A673 (cell line): ENCODE results near the gene DUOX1. TPM values are rescaled to one million over a fixed set of nuclear protein-coding genes. Genes with fewer than 3 reads are reported as not detected.
"Not testable (repeated sequence)": the region's sequence is repeated elsewhere in the genome, so short reads cannot be mapped to it uniquely, and the experiment has no call there.

Source experiments
- BruUV-seq: library from RNA; stranded (reverse); fragments of 400-500 nt; replicated peaks from 2 replicates; lab custom pipeline; 2021; lab: Mats Ljungman, UMichigan
- CTCF ChIA-PET: fragments of 300-600 bp; sonication (Branson Sonifier 250); formaldehyde crosslinking; loops from one replicate; lab custom pipeline; 2022; ENCODE audit warnings: antibody characterized with exemption; lab: Charles Lee
- POLR2A ChIA-PET: fragments of 300-600 bp; sonication (Branson Sonifier 250); formaldehyde crosslinking; loops from one replicate; lab custom pipeline; 2022; ENCODE audit warnings: antibody characterized with exemption; ENCODE audit not compliant: low non-redundant PET; lab: Charles Lee
- DNase-seq: peaks from one replicate; pipeline ENCODE4 v3.0.0-alpha.2; 2015; ENCODE audit warnings: low spot score
- H3K27ac ChIP-seq: fragments of 200-600 bp; sonication (generic); 2 replicates; pipeline ENCODE4 v1.5.1; 2016; ENCODE audit warnings: mixed run types, low read depth, mild to moderate bottlenecking, mixed read lengths, antibody characterized with exemption, low read length; ENCODE audit not compliant: poor library complexity, severe bottlenecking
- H3K27me3 ChIP-seq: fragments of 200-600 bp; sonication (generic); replicated peaks from 2 replicates; pipeline ENCODE4 v1.6.1; 2017; ENCODE audit warnings: mixed run types, low read depth, mild to moderate bottlenecking, mixed read lengths, antibody characterized with exemption, low read length; ENCODE audit not compliant: insufficient read depth, poor library complexity
- H3K36me3 ChIP-seq: fragments of 200-600 bp; sonication (generic); 2 replicates; pipeline ENCODE4 v1.6.1; 2016; ENCODE audit warnings: mixed run types, mild to moderate bottlenecking, mixed read lengths, antibody characterized with exemption, low read length; ENCODE audit not compliant: insufficient read depth, poor library complexity, severe bottlenecking
- H3K4me1 ChIP-seq: fragments of 200-600 bp; sonication (generic); 2 replicates; pipeline ENCODE4 v1.6.1; 2017; ENCODE audit warnings: mixed run types, mild to moderate bottlenecking, mixed read lengths, antibody characterized with exemption, low read length; ENCODE audit not compliant: insufficient read depth, poor library complexity, severe bottlenecking
- H3K4me3 ChIP-seq: fragments of 200-600 bp; sonication (generic); 2 replicates; pipeline ENCODE4 v1.5.1; 2016; ENCODE audit warnings: low read depth, mixed run types, mild to moderate bottlenecking, mixed read lengths, low read length; ENCODE audit not compliant: poor library complexity, severe bottlenecking
- H3K9me3 ChIP-seq: fragments of 200-600 bp; sonication (generic); 2 replicates; pipeline ENCODE4 v1.6.1; 2016; ENCODE audit warnings: mixed run types, low read depth, mild to moderate bottlenecking, mixed read lengths, antibody characterized with exemption, low read length; ENCODE audit not compliant: poor library complexity, severe bottlenecking
- EZH2 ChIP-seq: fragments of 200-600 bp; sonication (generic); IDR thresholded peaks from 2 replicates; pipeline ENCODE4 v1.6.1; 2017; ENCODE audit warnings: borderline replicate concordance, low read depth, mild to moderate bottlenecking, mixed read lengths, antibody characterized with exemption, low read length; ENCODE audit not compliant: poor library complexity, severe bottlenecking
- intact Hi-C: fragments of 100-400 bp; cut with micrococcal nuclease; formaldehyde crosslinking; loops from one replicate; pipeline ENCODE4 v1.10.0; 2022; ENCODE audit not compliant: unreplicated experiment
- total RNA-seq: library from RNA; stranded (reverse); gene quantifications from 2 replicates; pipeline ENCODE4 v1.2.3, GENCODE V29; 2021
- TF ChIP-seq, protein P1 (sequence below): fragments of 300-800, 200-600 bp; sonication (generic); conservative IDR thresholded peaks from 2 replicates; pipeline ENCODE4 v1.5.1; 2017; ENCODE audit warnings: low read depth, mild to moderate bottlenecking, antibody characterized with exemption, low read length, moderate library complexity, mixed read lengths

Gene DUOX1
- total RNA-seq, 1 experiment from 2014 or later, result 1.7 TPM

DNA sequence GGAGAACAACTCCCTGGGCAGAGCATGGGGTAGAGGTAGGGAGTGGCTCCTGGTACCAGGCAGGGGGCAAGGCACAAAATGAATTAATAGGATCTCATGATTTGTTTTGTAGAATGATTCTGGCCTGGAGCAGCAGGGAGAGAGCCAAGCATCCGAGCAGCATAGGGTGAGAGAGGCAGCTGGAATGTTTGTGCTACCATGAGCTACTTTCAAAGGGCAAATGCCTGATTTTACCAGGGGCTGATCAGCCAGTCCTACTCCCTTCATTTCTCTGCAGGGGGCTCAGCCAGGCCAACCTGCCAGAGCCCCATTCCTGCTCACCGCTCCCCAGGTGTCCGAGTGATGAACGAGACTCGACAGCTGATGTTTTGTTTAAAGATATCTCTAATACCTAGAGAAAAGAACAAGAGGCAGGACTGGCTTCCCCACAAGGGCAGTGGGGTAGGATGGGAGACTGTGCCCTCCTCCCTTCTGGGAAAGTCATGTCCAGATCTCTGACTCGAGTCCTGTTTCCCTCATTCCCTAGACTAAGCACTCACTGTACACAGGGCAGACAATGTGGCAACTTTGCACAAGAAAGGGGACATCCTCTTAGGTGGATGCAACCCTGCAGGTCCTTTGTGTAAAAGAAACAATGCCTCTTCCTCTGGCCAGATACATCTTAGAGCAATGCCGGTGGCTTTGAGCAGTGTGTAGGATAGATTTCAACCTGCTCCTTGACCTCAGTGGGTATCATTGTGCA lies 28.7 kb upstream of the DUOX1 start:
- ChIA-PET CTCF (no interaction called here), POLR2A (no interaction called here)
- Histone ChIP-seq H3K36me3 (no peaks in the 10 kb centered on the region), H3K27ac (no peak overlapping the region), H3K4me3 (no peak overlapping the region), H3K27me3 (no peaks in the 10 kb centered on the region), H3K4me1 (no peaks in the 10 kb centered on the region), H3K9me3 (no peaks in the 10 kb centered on the region)
- no TSS peak for BruUV-seq
- DNase-seq, result no peak
- TF ChIP-seq EZH2, result no peak
- TF ChIP-seq, protein P1, sequence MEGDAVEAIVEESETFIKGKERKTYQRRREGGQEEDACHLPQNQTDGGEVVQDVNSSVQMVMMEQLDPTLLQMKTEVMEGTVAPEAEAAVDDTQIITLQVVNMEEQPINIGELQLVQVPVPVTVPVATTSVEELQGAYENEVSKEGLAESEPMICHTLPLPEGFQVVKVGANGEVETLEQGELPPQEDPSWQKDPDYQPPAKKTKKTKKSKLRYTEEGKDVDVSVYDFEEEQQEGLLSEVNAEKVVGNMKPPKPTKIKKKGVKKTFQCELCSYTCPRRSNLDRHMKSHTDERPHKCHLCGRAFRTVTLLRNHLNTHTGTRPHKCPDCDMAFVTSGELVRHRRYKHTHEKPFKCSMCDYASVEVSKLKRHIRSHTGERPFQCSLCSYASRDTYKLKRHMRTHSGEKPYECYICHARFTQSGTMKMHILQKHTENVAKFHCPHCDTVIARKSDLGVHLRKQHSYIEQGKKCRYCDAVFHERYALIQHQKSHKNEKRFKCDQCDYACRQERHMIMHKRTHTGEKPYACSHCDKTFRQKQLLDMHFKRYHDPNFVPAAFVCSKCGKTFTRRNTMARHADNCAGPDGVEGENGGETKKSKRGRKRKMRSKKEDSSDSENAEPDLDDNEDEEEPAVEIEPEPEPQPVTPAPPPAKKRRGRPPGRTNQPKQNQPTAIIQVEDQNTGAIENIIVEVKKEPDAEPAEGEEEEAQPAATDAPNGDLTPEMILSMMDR, result no peak
- intact Hi-C loops, result no loop called here

DNA sequence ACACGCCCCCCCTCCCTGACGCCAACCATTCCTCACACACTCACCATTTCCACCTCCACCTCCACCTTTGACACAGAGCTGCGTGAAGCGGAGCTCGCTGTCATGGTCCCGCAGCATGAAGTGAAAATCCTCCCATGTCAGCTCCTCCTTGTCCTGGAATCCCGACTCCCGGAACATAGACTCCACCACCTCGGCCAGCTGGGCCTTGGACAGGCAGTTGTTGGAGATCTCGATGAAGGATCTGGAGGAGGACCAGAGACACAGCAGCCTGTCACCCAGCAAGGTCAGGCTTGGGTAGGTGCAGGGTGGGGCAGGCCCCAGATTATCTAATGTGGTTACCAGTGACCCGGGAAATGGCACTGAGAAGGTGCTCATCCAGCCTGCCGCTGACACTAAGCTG lies 28.0 kb upstream of the DUOX1 start:
- TF ChIP-seq, protein P1, result no peak
- TF ChIP-seq EZH2, result no peak
- ChIA-PET CTCF (no interaction called here), POLR2A (no interaction called here)
- Histone ChIP-seq H3K27ac (no peak overlapping the region), H3K4me1 (no peaks in the 10 kb centered on the region), H3K27me3 (no peaks in the 10 kb centered on the region), H3K4me3 (no peak overlapping the region), H3K9me3 (no peaks in the 10 kb centered on the region), H3K36me3 (no peaks in the 10 kb centered on the region)
- no peak for DNase-seq
- intact Hi-C loops, result no loop called here
- no TSS peak for BruUV-seq

DNA sequence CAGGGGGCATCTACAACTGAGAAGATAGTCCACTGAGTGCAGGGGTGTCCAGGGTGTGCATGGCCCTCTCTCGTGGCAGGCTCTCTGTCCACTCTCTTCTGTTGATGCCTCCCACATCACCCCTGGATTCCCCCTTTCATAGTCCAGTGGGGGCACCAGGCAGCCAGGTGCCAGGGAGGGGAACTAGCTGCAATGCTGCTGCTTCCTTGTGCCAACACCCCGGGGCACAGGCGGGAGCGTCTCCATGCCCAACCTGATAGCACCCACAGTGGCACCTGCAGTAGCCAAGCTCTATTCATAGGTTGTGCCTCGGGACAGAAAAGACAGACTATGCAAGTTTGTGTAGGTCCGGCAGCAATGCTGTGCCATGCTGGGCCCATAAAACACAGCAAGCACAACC lies 27.6 kb upstream of the DUOX1 start:
- no peaks in the 10 kb centered on the region for H3K9me3 ChIP-seq
- CTCF ChIA-PET, result no interaction called here
- no peak for DNase-seq
- no peaks in the 10 kb centered on the region for H3K27me3 ChIP-seq
- TF ChIP-seq EZH2, result no peak
- TF ChIP-seq, protein P1, result no peak
- POLR2A ChIA-PET, result no interaction called here
- BruUV-seq, result no TSS peak
- no peak overlapping the region for H3K4me3 ChIP-seq
- H3K36me3 ChIP-seq, result no peaks in the 10 kb centered on the region
- H3K4me1 ChIP-seq, result no peaks in the 10 kb centered on the region
- no peak overlapping the region for H3K27ac ChIP-seq
- intact Hi-C loops, result no loop called here

DNA sequence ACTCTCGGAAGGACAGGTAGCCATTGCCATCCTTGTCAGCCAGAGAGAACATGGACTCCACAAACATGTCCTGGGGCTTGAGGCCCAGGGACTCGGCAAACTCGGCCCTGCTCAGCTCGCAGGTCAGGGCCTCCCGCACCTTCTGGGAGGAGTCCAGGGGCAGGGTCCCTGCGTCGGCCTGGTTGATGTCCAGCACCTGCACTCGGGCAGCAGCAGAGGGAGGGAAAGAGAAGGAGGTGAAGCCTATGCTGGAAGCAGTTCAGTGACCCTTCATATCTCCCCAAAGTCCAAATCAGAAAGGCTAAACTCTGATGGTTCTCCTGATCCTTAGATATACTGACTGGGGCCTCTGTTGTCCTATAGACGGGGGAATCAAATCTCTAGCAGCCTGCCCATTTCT lies 25.6 kb upstream of the DUOX1 start:
- H3K27me3 ChIP-seq, CTCF ChIA-PET: not testable (repeated sequence)

More for the DNA sequence above, 25.6 kb upstream of the DUOX1 start:
- H3K4me1 ChIP-seq, H3K36me3 ChIP-seq, H3K4me3 ChIP-seq, H3K27ac ChIP-seq, BruUV-seq, POLR2A ChIA-PET, DNase-seq, intact Hi-C loops, H3K9me3 ChIP-seq: not testable (repeated sequence)
